ENCODE data around the gene GNAT1. TPM values are rescaled to one million over a fixed set of nuclear protein-coding genes. Genes with fewer than 3 reads are reported as not detected.

Gene GNAT1
- total and polyA plus RNA-seq, 2 donors (not counting 1 experiment from before 2014, with no cell fraction given) = not detected

DNA sequence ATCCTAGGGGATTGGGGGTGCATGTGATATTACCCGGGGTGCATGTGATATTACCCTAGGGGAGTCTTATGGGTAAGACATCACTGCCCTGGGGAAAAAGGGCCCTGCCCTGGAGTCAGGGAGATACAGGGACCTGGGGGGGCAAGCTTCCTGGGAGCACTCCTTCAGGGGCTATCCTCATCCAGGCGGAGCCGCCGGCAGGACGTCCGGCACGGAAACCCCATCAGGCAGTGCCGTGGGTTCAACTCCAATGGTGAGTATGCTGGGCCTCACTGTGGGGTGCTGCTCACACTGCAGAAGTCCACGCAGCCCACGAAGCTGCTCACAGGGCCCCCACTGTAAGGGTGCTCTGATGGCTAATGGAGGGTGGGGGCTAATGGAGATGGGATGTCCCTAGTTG lies 5.3 kb upstream of the GNAT1 start:
- Histone ChIP-seq H3K27ac (ENCODE audit: low read length in 2 of 2) (no peak overlapping the region), H2AFZ (ENCODE audit: insufficient read depth, low read depth, low read length, poor library complexity, severe bottlenecking) (no peak overlapping the region), H3K27me3 (replicated peaks in 1 of 4; ENCODE audit: control extremely low read depth in 1 of 4, control insufficient read depth in 3 of 4, insufficient read depth in 4 of 4, low read length in 3 of 4) (no peaks in the 10 kb centered on the region), H3K4me3 (ENCODE audit: control extremely low read depth in 1 of 5, extremely low read depth in 1 of 5, insufficient read depth in 1 of 5, low read depth in 2 of 5, low read length in 4 of 5) (no peak overlapping the region), H3K9me3 (ENCODE audit: control extremely low read depth in 1 of 3, control insufficient read depth in 2 of 3, insufficient read depth in 1 of 3, low read length in 2 of 3) (no peaks in the 10 kb centered on the region), H3K4me2 (replicated peaks; ENCODE audit: low read depth, low read length, poor library complexity, severe bottlenecking) (no peak overlapping the region), H3K9ac (ENCODE audit: low read length) (no peak overlapping the region), H3K36me3 (replicated peaks in 1 of 2; ENCODE audit: control extremely low read depth in 1 of 2, control insufficient read depth in 1 of 2, extremely low read depth in 1 of 2, insufficient read depth in 2 of 2, low read length in 1 of 2) (no peaks in the 10 kb centered on the region), H3K79me2 (ENCODE audit: control insufficient read depth, insufficient read depth, low read length) (no peaks in the 10 kb centered on the region), H4K20me1 (ENCODE audit: control insufficient read depth, insufficient read depth, low read length, poor library complexity, severe bottlenecking) (no peaks in the 10 kb centered on the region), H3K4me1 (ENCODE audit: control insufficient read depth in 2 of 2, insufficient read depth in 2 of 2, low read length in 2 of 2) (no peaks in the 10 kb centered on the region)
- DNase-seq (no peak), ATAC-seq (ENCODE audit: low read depth) (no peak)
- H3K9me3 Mint-ChIP-seq (ENCODE audit: insufficient read depth) = no peaks in the 10 kb centered on the region
- no peaks in the 10 kb centered on the region for H3K27me3 Mint-ChIP-seq
- no peak overlapping the region for H3K27ac Mint-ChIP-seq
- no peaks in the 10 kb centered on the region for H3K4me1 Mint-ChIP-seq
- no peak for TF ChIP-seq EZH2 (IDR thresholded peaks at IDR 0.05; ENCODE audit: borderline replicate concordance, insufficient read depth, low read depth, low read length, poor library complexity, severe bottlenecking)
- TF ChIP-seq, protein P1, sequence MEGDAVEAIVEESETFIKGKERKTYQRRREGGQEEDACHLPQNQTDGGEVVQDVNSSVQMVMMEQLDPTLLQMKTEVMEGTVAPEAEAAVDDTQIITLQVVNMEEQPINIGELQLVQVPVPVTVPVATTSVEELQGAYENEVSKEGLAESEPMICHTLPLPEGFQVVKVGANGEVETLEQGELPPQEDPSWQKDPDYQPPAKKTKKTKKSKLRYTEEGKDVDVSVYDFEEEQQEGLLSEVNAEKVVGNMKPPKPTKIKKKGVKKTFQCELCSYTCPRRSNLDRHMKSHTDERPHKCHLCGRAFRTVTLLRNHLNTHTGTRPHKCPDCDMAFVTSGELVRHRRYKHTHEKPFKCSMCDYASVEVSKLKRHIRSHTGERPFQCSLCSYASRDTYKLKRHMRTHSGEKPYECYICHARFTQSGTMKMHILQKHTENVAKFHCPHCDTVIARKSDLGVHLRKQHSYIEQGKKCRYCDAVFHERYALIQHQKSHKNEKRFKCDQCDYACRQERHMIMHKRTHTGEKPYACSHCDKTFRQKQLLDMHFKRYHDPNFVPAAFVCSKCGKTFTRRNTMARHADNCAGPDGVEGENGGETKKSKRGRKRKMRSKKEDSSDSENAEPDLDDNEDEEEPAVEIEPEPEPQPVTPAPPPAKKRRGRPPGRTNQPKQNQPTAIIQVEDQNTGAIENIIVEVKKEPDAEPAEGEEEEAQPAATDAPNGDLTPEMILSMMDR (IDR thresholded peaks at IDR 0.05) = no peak
- ChIA-PET CTCF (no interaction called here), POLR2A (no interaction called here)
- 94% methylated on average over 9 of the region's 10 CpGs for WGBS (ENCODE audit: insufficient coverage)
- no peak overlapping the region for H3K4me3 Mint-ChIP-seq
- intact Hi-C loops (cut with micrococcal nuclease) = no loop called here

DNA sequence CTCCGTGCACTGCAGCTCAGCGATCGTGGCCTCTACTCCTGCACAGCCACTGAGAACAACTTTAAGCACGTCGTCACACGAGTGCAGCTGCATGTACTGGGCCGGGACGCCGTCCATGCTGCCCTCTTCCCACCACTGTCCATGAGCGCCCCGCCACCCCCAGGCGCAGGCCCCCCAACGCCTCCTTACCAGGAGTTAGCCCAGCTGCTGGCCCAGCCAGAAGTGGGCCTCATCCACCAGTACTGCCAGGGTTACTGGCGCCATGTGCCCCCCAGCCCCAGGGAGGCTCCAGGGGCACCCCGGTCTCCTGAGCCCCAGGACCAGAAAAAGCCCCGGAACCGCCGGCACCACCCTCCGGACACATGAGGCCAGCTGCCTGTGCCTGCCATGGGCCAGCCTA lies 3.7 kb upstream of the GNAT1 start:
- no peak overlapping the region for H2AFZ ChIP-seq (ENCODE audit: insufficient read depth, low read depth, low read length, poor library complexity, severe bottlenecking)
- Mint-ChIP-seq H3K27ac (no peak overlapping the region), H3K27me3 (peaks cover 3% of the 10 kb centered on the region), H3K4me3 (no peak overlapping the region), H3K4me1 (peaks cover 2% of the 10 kb centered on the region), H3K9me3 (ENCODE audit: insufficient read depth) (no peaks in the 10 kb centered on the region)
- no peak overlapping the region for H3K27ac ChIP-seq (ENCODE audit: low read length in 2 of 2)
- POLR2A ChIA-PET = no interaction called here
- intact Hi-C loops (cut with micrococcal nuclease) = no loop called here
- peaks cover 0 to 12% (median 1%) of the 10 kb centered on the region in 4 experiments for H3K27me3 ChIP-seq (replicated peaks in 1 of 4; ENCODE audit: control extremely low read depth in 1 of 4, control insufficient read depth in 3 of 4, insufficient read depth in 4 of 4, low read length in 3 of 4)
- H3K36me3 ChIP-seq (replicated peaks in 1 of 2; ENCODE audit: control extremely low read depth in 1 of 2, control insufficient read depth in 1 of 2, extremely low read depth in 1 of 2, insufficient read depth in 2 of 2, low read length in 1 of 2) = no peaks in the 10 kb centered on the region
- H3K9ac ChIP-seq (ENCODE audit: low read length) = no peak overlapping the region
- no peaks in the 10 kb centered on the region for H3K9me3 ChIP-seq (ENCODE audit: control extremely low read depth in 1 of 3, control insufficient read depth in 2 of 3, insufficient read depth in 1 of 3, low read length in 2 of 3)
- TF ChIP-seq, protein P1 (IDR thresholded peaks at IDR 0.05) = no peak
- TF ChIP-seq EZH2 (IDR thresholded peaks at IDR 0.05; ENCODE audit: borderline replicate concordance, insufficient read depth, low read depth, low read length, poor library complexity, severe bottlenecking) = no peak
- H4K20me1 ChIP-seq (ENCODE audit: control insufficient read depth, insufficient read depth, low read length, poor library complexity, severe bottlenecking) = no peaks in the 10 kb centered on the region
- no peaks in the 10 kb centered on the region for H3K79me2 ChIP-seq (ENCODE audit: control insufficient read depth, insufficient read depth, low read length)
- no peak overlapping the region for H3K4me2 ChIP-seq (replicated peaks; ENCODE audit: low read depth, low read length, poor library complexity, severe bottlenecking)
- ATAC-seq (ENCODE audit: low read depth) (no peak), DNase-seq (no peak)
- peaks cover 0 to 4% of the 10 kb centered on the region in 2 donors for H3K4me1 ChIP-seq (ENCODE audit: control insufficient read depth in 2 of 2, insufficient read depth in 2 of 2, low read length in 2 of 2)
- no peak overlapping the region for H3K4me3 ChIP-seq (ENCODE audit: control extremely low read depth in 1 of 5, extremely low read depth in 1 of 5, insufficient read depth in 1 of 5, low read depth in 2 of 5, low read length in 4 of 5)
- 97% methylated on average over 11 of the region's 19 CpGs for WGBS (ENCODE audit: insufficient coverage)
- CTCF ChIA-PET = no interaction called here
